Stomach (tissue), 4 donors: ENCODE data around the gene SDCCAG8.
A peak's percentile ranks its signal among the peaks of the same experiment; 100 is the strongest.

Experiments used
- CTCF ChIP-seq, 7 experiments: fragments of 450-650 bp in 4 of 7; fragments of 200-600 bp in 3 of 7; sonication (generic) in 3 of 7; IDR thresholded peaks; one replicate each; pipeline ENCODE4 v1.5.1; 2016 to 2019; ENCODE audit warnings: antibody characterized with exemption in 7 of 7, control low read depth in 2 of 7, mild to moderate bottlenecking in 1 of 7
- POLR2A ChIP-seq, 4 donors: fragments of 450-650 bp; IDR thresholded peaks; one replicate each; pipeline ENCODE4 v1.6.1; 2016; ENCODE audit warnings: antibody characterized with exemption in 4 of 4, control low read depth in 2 of 4, mild to moderate bottlenecking in 1 of 4, moderate library complexity in 1 of 4

- TF ChIP-seq CTCF (IDR thresholded peaks at IDR 0.05) (peak in 1 of 7 experiments; percentile 32), POLR2A (IDR thresholded peaks at IDR 0.05) (no peak)
Measured at GRCh38 chr1:243345205-243345604, 89.4 kb downstream of the SDCCAG8 start.
